Upper lobe of left lung (tissue), 4 donors: ENCODE results near the gene CENPX.

Experiments used
- EP300 ChIP-seq, 4 donors: sonication (generic); formaldehyde crosslinking; IDR thresholded peaks; one replicate each; pipeline ENCODE4 v1.5.1; 2017; ENCODE audit warnings: antibody characterized with exemption in 4 of 4, control low read depth in 2 of 4
- POLR2A ChIP-seq, 4 donors: fragments of 450-650 bp; IDR thresholded peaks; one replicate each; pipeline ENCODE4 v1.5.1; 2016 to 2017; ENCODE audit warnings: antibody characterized with exemption in 4 of 4, mild to moderate bottlenecking in 2 of 4
- TF ChIP-seq, protein P1 (sequence below), 6 experiments: fragments of 450-650 bp in 4 of 6; fragments of 200-600 bp in 2 of 6; sonication (generic) in 2 of 6; IDR thresholded peaks; one replicate each; pipeline ENCODE4 v1.5.1; 2016 to 2019; ENCODE audit warnings: antibody characterized with exemption in 6 of 6

DNA sequence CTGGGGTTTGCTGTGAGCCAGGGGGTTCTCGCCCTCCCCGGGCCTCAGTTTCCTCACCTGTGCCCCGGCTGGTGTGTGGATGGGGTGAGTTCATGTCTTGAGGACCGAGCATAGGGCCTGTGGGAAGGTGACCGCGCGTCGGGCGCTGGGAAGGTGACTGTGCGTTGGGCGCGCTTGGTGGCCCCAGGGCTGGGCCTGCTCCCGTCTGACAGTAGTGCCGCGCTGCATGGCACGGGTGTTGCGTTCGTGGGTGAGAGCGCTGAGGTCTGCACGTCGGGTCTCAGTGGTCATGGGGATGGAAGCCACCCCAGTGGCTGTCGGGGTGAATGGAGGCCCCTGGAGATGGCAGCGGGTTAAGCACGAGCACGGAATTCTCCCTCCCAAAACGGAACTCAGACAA, 36.1 kb downstream of the CENPX start:
- TF ChIP-seq, protein P1, sequence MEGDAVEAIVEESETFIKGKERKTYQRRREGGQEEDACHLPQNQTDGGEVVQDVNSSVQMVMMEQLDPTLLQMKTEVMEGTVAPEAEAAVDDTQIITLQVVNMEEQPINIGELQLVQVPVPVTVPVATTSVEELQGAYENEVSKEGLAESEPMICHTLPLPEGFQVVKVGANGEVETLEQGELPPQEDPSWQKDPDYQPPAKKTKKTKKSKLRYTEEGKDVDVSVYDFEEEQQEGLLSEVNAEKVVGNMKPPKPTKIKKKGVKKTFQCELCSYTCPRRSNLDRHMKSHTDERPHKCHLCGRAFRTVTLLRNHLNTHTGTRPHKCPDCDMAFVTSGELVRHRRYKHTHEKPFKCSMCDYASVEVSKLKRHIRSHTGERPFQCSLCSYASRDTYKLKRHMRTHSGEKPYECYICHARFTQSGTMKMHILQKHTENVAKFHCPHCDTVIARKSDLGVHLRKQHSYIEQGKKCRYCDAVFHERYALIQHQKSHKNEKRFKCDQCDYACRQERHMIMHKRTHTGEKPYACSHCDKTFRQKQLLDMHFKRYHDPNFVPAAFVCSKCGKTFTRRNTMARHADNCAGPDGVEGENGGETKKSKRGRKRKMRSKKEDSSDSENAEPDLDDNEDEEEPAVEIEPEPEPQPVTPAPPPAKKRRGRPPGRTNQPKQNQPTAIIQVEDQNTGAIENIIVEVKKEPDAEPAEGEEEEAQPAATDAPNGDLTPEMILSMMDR (IDR thresholded peaks at IDR 0.05), result no peak
- TF ChIP-seq POLR2A (IDR thresholded peaks at IDR 0.05), result no peak
- TF ChIP-seq EP300 (IDR thresholded peaks at IDR 0.05), result no peak
